ENCODE measurements around the gene NDUFS1. TPM values are rescaled to one million over a fixed set of nuclear protein-coding genes. Genes with fewer than 3 reads are reported as not detected.
A peak's percentile ranks its signal among the peaks of the same experiment; 100 is the strongest.

NDUFS1 gene
- total and polyA plus RNA-seq, 2 of the 8 experiments (the other 6 are each of a cell fraction or from before 2014, with no cell fraction given), result 42.1 to 97.0 TPM

- Histone ChIP-seq H3K4me2 (ENCODE audit: insufficient read depth in 1 of 2, low read depth in 2 of 2, low read length in 2 of 2) (no peak overlapping the region), H2AFZ (ENCODE audit: low read length) (no peak overlapping the region), H3K4ac (replicated peaks; ENCODE audit: insufficient read length, low read depth, low read length) (no peak overlapping the region), H3K23me2 (ENCODE audit: low read depth, low read length) (no peaks in the 10 kb centered on the region), H3K79me1 (ENCODE audit: low read depth, low read length) (no peaks in the 10 kb centered on the region), H2BK12ac (ENCODE audit: low read depth, low read length) (peak overlapping the region; percentile 27; the same call in 1 of the 2 replicates), H3K23ac (ENCODE audit: insufficient read length) (no peak overlapping the region), H3K56ac (replicated peaks; ENCODE audit: insufficient read length, low read depth, low read length) (no peak overlapping the region), H3K4me1 (replicated peaks in 1 of 4; ENCODE audit: control insufficient read depth in 3 of 4, insufficient read depth in 4 of 4, low read length in 3 of 4) (no peaks in the 10 kb centered on the region; a peak in 1 of 7 replicates), H3K9me3 (ENCODE audit: insufficient read depth in 2 of 2, low read depth in 1 of 2, low read length in 1 of 2) (no peaks in the 10 kb centered on the region), H3K18ac (ENCODE audit: extremely low read depth, low read length) (no peak overlapping the region; the same call in 1 of the 2 replicates), H2BK15ac (ENCODE audit: low read length) (peak overlapping the region; percentile 19; the same call in 1 of the 2 replicates), H2BK20ac (ENCODE audit: low read length) (no peak overlapping the region), H2BK120ac (replicated peaks; ENCODE audit: low read depth, low read length) (no peak overlapping the region), H4K5ac (ENCODE audit: insufficient read length, low read depth, low read length) (no peak overlapping the region), H4K8ac (ENCODE audit: extremely low read depth, insufficient read depth, low read length) (no peak overlapping the region), H2AK5ac (ENCODE audit: low read depth, low read length) (no peak overlapping the region; the same call in 1 of the 2 replicates), H3K27ac (ENCODE audit: low read depth, low read length) (no peak overlapping the region), H3K4me3 (ENCODE audit: extremely low read depth in 1 of 4, insufficient read depth in 2 of 4, low read depth in 3 of 4, low read length in 4 of 4) (no peak overlapping the region), H4K20me1 (replicated peaks in 1 of 2; ENCODE audit: control insufficient read depth in 1 of 2, insufficient read depth in 2 of 2, low read length in 2 of 2) (no peaks in the 10 kb centered on the region), H2BK5ac (ENCODE audit: low read depth, low read length) (no peak overlapping the region), H4K91ac (replicated peaks; ENCODE audit: insufficient read length, low read length) (no peak overlapping the region), H3K27me3 (replicated peaks in 1 of 4; ENCODE audit: control insufficient read depth in 3 of 4, extremely low read depth in 1 of 4, insufficient read depth in 3 of 4, low read length in 3 of 4) (no peaks in the 10 kb centered on the region), H3K14ac (ENCODE audit: insufficient read length) (no peak overlapping the region), H3K79me2 (ENCODE audit: control insufficient read depth in 1 of 2, insufficient read depth in 2 of 2, low read length in 2 of 2) (no peaks in the 10 kb centered on the region), H3K36me3 (ENCODE audit: control insufficient read depth in 2 of 4, insufficient read depth in 4 of 4, low read length in 3 of 4) (no peaks in the 10 kb centered on the region), H3K9ac (replicated peaks in 1 of 4; ENCODE audit: extremely low read depth in 1 of 4, low read depth in 3 of 4, low read length in 3 of 4) (no peak overlapping the region)
- DNase-seq (ENCODE audit: low read depth in 1 of 2, low spot score in 2 of 2) (no peak), FAIRE-seq (no peak)
- TF ChIP-seq E2F6 (IDR thresholded peaks at IDR 0.05) (no peak), PHF8 (conservative IDR thresholded peaks at IDR 0.05; ENCODE audit: low read depth, low read length) (no peak), CBX8 (IDR thresholded peaks at IDR 0.05; ENCODE audit: borderline replicate concordance, low read depth, low read length) (no peak), CHD1 (IDR thresholded peaks at IDR 0.05; ENCODE audit: low read depth, low read length) (no peak), BRCA1 (IDR thresholded peaks at IDR 0.05; ENCODE audit: low read depth, low read length) (no peak), POLR2AphosphoS5 (IDR thresholded peaks at IDR 0.05; ENCODE audit: low read depth, low read length) (no peak), JUN (IDR thresholded peaks at IDR 0.05; ENCODE audit: low read depth, low read length) (no peak), EZH2 (IDR thresholded peaks at IDR 0.05; ENCODE audit: low read depth, low read length, severe bottlenecking) (no peak), POLR2A (IDR thresholded peaks at IDR 0.05; ENCODE audit: control extremely low read depth in 1 of 2, low read depth in 2 of 2, low read length in 2 of 2) (no peak), RXRA (IDR thresholded peaks at IDR 0.05; ENCODE audit: insufficient read depth, low read depth, low read length) (no peak), RBBP5 (IDR thresholded peaks at IDR 0.05; ENCODE audit: borderline replicate concordance, low read depth, low read length) (no peak), BCL11A (IDR thresholded peaks at IDR 0.05; ENCODE audit: low read depth in 2 of 2, low read length in 2 of 2) (no peak), SP1 (IDR thresholded peaks at IDR 0.05; ENCODE audit: low read depth, low read length) (no peak), SAP30 (IDR thresholded peaks at IDR 0.05; ENCODE audit: insufficient read depth, insufficient replicate concordance, low read length) (no peak)
- POLR2A ChIA-PET (ENCODE audit: partially characterized antibody), result interaction anchor here (0.7 to 1.3 kb wide), 2 partner anchors 10 to 16 kb away, joined by 3 read pairs; no protein-coding TSS in a partner anchor
- 93% methylated on average over 16 of the region's 16 CpGs; no CpG with 5 or more reads in 1 of the 2 experiments for WGBS, 2 experiments (ENCODE audit: extremely low coverage in 1 of 2, insufficient coverage in 1 of 2, insufficient read length in 1 of 2, insufficient replicate concordance in 2 of 2, low coverage in 1 of 2, low lambda C conversion rate in 2 of 2, missing lambda C conversion rate in 1 of 2)
- CTCF ChIA-PET (ENCODE audit: partially characterized antibody), result interaction anchor here (1.2 to 1.3 kb wide), 2 partner anchors 30 to 38 kb away, joined by 3 read pairs; no protein-coding TSS in a partner anchor
Measured at GRCh38 chr2:206202446-206202845, 43.2 kb upstream of the NDUFS1 start.

Measured in H1 (cell line).